ENCODE results near the gene MTERF1.
"Not testable (repeated sequence)": the region's sequence is repeated elsewhere in the genome, so short reads cannot be mapped to it uniquely, and the experiment has no call there.

The MTERF1 gene

GRCh38 chr7:91883676-91884362 lies 3.3 kb upstream of the MTERF1 start:
- no peak for DNase-seq (ENCODE audit: low read depth, low spot score)

DNA sequence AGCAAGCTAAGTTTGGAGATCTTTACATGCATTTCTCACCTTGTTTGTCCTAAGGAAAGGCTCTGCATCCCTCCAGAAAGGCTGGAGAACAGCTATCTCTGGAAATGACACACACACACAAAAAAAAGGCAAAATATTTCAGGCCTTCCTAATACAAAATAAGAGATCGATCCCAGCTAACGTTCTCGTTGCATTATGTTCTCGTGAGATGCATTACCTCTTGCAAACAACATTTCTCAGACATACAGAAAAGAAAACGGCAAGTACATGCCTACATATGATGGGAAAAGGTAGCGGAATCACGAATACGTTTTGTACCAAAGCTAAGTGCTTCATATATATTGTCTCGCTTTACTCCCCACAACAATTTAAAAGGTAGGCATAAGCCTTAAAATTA lies 488 bp downstream of the MTERF1 start:
- DNase-seq (ENCODE audit: low read depth, low spot score): no peak

DNA sequence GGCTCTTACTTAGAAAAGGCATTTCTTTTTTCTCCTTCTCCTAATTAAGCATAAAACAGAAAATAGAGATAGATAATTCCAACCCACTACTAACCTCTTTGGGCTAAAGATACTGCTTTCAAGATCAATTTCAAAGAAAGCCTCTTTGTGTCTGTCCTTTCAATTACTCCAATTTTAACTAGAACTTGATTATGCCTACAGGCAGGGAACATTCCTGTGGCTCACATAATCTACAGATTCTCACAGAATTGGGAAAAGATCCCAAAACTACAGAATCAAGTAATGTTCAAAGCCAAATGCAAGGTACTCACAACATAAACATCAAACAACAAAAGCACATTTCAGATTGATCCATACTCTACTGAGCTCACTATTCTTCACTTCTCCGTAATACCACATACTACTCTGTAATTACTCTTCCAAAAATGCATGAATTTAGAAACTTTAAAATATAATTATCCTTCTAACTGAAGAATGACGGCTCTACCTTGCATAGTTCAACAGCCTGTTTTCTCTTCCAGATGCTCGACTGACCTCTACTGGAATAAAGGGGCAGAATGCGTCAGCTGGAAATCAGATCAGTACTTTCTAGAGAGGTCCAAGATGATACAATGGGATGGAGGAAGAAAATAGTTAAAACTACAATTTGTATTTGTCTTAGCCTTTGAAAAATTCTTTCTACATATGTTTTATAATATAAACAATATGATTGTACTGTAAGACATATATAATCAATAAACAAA lies 3.9 kb downstream of the MTERF1 start:
- no peak for DNase-seq (ENCODE audit: low read depth, low spot score)

- DNase-seq (ENCODE audit: low read depth, low spot score): no peak
Observed at GRCh38 chr7:91875851-91876250, 4.7 kb downstream of the MTERF1 start.

DNA sequence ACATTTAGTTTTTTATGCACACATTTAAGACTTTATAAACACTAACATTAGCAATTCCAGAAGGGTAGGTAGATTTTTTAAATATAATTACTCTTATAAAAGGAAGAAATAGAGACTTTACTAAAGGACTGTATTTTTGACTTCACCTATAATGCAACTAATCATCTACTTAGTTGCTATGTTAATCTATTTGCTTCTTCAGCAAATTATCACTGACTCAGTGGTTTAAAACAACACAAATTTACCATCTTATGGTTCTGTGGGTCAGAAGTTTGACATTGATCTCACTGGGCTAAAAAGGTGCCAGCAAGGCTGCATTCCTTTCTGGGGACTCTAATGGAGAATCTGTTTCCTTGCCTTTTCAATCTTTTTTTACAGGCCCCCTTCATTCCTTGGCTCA lies 7.6 kb downstream of the MTERF1 start:
- no peak for DNase-seq (ENCODE audit: low read depth, low spot score)

- DNase-seq (ENCODE audit: low read depth, low spot score): no peak
Observed at GRCh38 chr7:91872069-91872468, 8.4 kb downstream of the MTERF1 start.

DNA sequence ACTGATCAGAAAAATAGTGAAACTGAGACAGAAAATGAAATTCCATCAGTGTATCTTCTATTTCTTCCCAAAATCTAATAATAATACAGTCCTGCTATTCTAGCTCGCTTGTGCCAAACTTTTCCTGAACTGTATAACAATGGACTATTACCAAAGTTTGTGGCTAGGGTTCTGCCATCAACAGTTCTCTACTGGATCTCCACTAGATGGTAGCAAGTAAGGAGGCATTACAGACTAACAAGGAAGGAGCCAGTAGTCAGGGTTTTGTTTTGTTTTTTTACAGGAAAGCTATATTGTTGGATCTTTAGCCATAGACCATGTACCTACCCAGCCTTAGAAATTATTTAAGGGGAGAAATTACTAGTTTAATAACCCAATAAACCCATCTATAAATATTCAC lies 10.8 kb downstream of the MTERF1 start:
- DNase-seq (ENCODE audit: low read depth, low spot score): no peak

- DNase-seq (ENCODE audit: low read depth, low spot score): no peak
Observed at GRCh38 chr7:91866599-91867148, 13.8 kb downstream of the MTERF1 start.

- DNase-seq (ENCODE audit: low read depth, low spot score): no peak
Observed at GRCh38 chr7:91865511-91865910, 15.0 kb downstream of the MTERF1 start.

DNA sequence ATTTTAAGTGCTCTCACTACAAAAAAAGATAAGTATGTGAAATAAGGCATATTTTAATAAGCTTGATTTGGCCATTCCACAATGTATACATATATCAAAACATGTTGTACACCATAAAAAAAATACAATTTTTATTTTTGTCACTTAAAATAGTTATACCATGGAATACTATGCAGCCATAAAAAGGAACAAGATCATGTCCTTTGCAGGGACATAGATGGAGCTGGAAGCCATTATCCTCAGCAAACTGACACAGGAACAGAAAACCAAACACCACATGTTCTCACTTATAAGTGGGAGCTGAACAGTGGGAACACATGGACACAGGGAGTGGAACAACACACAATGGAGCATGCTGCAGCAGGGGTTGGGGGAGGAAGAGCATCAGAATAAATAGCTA lies 15.9 kb downstream of the MTERF1 start:
- DNase-seq (ENCODE audit: low read depth, low spot score): not testable (repeated sequence)

DNA sequence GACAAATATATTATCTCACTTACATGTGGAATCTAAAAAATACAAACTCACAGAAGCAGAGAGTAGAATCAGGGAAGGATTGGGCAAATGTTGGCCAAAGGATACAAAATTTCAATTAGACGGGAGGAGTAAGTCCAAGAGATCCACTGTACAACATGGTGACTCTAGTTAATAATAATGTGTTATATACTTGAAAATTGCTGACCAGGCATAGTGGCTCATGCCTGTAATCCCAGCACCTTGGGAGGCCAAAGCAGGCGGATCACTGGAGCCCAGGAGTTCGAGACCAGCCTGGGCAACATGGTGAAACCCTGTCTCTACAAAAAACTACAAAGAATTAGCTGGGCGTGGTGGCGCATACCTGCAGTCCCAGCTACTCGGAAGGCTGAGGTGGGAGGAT lies 16.4 kb downstream of the MTERF1 start:
- DNase-seq (ENCODE audit: low read depth, low spot score): no peak

DNA sequence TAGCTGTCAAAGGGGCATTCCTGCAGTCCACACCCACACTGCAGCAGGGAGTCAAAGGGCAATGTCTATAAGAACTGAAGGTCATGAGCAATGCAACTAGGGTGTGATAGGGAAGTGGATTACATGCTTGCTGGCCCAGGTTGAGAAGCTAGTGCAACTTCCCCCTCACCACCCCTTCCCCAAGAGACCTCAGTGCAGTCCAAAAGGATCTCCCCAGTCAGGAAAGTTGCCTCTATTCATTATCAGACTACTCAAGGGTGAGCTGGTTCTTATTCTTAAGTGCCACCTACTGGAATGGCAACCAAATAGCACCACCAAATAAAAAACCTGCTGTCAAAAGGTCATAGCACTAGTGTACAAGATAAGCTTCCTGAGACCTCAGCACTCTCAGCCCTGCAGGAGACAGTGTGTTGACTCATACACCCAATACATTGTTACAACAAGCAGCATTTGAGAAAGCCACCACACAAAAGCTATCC lies 28.2 kb downstream of the MTERF1 start:
- no peak for DNase-seq (ENCODE audit: low read depth, low spot score)

DNA sequence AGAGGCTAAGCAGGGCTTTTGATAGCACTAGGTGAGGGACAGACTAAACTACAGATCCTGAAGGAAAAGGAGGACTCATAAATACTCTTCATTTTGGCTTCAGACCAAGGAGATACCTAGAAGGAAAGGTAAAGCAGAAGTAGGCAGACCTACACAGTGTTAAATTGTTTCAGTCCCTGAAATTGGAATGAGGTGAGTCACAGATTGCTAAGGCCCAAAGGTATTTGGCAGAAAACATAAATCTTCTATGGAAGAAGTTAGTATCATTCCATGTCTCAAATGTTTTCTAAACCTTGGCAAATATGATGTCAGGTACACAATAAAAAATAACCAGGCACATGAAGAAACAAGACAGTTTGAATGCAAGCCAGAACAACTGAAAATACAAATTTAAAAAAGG lies 30.0 kb downstream of the MTERF1 start:
- no peak for DNase-seq (ENCODE audit: low read depth, low spot score)

DNA sequence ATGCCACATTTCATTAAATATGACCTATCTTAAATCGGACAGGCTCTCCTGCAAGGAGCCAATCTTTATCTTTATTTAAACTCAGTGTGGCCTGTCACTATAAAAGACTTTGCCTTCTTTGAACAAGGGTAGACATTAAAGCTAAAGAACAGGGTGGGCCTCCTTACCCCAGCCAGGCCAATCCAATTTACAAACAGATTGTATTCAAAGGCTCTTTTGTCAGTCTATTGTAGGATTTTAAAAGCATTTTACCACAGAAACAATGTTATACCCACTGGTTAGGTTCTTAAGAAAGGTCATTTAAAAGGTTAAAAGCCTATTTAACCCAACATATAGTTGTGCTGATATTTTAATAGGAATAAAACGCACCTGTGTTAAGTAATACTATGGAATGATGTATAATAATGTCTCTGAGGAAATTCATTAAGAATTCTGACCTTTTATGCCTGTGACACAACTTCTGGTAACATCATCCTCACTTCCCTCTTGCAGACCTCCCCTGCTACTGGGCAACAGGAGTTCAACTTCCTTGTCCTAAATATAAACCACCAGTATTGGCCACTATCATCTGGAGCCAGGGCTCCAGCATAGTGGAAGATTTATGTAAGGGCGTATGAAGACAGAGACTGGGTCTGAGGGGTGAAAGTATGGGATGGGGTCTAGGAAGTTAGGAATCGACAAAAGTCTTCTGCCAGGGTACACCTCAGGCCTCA lies 32.5 kb downstream of the MTERF1 start:
- DNase-seq (ENCODE audit: low read depth, low spot score): no peak

DNA sequence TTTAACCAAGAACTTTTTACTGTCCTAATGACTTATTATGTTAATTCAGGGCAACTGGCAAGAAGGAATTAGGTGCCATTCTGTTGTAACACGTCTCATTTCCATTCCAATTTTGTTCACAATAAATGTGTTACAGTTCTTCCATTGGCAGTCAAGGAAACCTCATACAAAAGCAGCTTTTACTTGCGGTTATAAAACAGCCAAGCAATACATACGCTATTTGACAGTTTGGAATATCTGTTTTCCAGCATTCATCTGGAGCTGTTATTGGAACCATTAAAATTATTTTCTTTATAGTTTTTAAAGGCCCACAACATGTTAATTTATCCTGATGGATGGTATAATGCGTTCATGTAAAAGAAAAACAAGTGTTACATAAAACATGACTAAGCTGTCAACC lies 33.3 kb downstream of the MTERF1 start:
- DNase-seq (ENCODE audit: low read depth, low spot score): no peak

- no peak for DNase-seq (ENCODE audit: low read depth, low spot score)
Observed at GRCh38 chr7:91846436-91846835, 34.1 kb downstream of the MTERF1 start.

DNA sequence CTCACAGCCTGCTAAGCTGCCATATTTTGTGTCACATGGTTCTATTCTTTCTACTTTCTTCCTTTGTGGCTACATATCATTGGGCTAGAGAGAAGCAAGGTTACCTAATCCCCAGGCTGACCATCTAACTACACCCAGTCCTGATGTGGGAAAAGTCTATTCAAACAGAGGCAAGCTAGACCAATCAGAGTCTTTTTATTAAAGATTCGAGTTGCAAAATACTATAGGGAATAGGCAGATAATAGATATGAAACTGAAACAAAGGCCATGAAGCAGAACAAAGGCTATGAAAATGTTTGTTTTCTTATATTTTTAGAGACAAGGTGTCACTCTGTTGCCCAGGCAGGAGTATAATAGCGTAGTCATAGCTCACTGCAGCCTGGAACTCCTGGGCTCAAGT lies 36.7 kb downstream of the MTERF1 start:
- DNase-seq (ENCODE audit: low read depth, low spot score): no peak

DNA sequence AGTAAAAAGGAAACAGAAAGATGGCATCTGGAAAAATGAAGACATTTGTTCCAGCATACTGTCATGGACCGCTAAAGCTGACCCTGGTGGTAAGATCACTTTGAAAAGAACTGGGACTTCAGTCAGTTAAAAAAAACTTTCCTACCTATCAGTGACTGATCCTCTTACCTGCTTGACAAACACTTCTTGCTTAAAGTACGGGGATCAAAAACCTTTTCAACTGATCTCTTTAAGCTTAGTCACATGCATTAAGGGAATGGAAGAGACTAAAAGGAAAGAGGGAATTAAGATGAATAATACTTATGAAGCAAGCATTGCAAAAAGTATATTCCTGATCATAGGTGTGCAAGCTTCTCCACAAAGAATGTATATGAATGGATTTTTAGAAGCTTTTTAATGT lies 42.1 kb downstream of the MTERF1 start:
- DNase-seq (ENCODE audit: low read depth, low spot score): no peak

DNA sequence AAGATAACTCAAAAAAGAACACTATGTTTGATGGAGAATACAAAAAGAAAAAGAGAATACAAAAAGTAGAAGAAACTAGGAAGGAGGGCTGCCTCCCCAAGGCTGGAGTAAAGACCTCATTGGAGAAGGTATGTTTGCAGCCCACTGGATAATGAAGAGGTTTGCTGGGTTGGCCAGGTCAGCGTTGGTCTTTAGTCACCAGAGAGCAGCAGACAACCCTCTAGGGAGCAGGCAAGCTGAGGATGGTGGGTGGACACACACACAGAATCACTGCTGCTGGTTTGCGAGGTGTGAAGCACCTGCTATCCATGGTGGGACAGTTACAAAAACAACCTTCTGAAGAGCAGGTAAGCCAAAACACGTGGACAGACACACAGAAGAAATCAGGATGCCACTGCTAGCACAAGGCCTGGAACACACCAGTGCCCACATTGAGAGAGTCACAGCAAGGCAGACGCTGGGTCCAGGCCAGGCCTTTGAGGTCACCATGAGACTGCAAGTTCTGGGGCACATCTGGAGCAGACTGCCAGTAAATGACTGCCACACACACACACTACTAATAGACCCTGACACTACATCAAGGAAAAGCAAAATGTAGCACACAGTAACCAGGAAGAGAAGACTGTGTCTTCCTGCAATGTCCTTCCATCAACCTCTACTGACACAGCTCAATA lies 43.0 kb downstream of the MTERF1 start:
- no peak for DNase-seq (ENCODE audit: low read depth, low spot score)

GRCh38 chr7:91835826-91836368 lies 44.6 kb downstream of the MTERF1 start:
- DNase-seq (ENCODE audit: low read depth, low spot score): no peak

DNA sequence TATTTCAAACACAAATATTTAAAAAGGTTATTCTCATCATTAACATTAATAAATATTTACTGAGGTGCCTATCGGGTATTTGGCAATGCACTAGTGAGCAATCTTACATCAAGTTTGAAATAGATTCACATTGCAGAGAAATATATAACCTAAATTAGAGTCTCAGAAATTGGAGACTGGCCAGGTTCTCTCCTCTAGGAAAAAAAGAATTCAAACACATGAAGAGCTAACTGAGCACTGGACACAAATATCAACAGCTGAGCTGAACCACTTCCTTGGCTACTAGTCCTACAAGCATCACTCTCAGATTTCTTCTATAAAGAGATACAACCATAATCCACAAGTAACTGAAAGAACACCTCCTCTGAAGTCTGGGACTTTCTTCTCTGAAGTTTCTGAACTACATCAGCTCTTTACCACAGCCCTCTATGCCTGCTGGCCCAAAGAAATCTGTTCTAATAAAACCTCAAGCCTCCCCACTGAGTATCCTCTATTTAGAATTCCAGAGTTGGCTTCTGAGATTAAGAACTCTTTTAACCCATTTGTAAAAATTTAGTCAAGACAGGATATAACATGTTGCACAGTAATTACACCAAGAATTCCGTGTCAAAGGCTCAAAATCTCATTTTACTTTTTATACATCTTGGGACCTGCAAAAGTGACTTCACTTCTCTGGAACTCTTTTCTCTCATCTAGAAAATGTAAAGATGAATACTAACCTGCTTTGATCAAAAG lies 45.2 kb downstream of the MTERF1 start:
- no peak for DNase-seq (ENCODE audit: low read depth, low spot score)
